Measurements from ENCODE around the gene THAP11. TPM values are rescaled to one million over a fixed set of nuclear protein-coding genes. Genes with fewer than 3 reads are reported as not detected.

The THAP11 gene
- total RNA-seq, 6 donors from 2014 or later, result 28.3 to 66.3 (median 34.3) TPM

DNA sequence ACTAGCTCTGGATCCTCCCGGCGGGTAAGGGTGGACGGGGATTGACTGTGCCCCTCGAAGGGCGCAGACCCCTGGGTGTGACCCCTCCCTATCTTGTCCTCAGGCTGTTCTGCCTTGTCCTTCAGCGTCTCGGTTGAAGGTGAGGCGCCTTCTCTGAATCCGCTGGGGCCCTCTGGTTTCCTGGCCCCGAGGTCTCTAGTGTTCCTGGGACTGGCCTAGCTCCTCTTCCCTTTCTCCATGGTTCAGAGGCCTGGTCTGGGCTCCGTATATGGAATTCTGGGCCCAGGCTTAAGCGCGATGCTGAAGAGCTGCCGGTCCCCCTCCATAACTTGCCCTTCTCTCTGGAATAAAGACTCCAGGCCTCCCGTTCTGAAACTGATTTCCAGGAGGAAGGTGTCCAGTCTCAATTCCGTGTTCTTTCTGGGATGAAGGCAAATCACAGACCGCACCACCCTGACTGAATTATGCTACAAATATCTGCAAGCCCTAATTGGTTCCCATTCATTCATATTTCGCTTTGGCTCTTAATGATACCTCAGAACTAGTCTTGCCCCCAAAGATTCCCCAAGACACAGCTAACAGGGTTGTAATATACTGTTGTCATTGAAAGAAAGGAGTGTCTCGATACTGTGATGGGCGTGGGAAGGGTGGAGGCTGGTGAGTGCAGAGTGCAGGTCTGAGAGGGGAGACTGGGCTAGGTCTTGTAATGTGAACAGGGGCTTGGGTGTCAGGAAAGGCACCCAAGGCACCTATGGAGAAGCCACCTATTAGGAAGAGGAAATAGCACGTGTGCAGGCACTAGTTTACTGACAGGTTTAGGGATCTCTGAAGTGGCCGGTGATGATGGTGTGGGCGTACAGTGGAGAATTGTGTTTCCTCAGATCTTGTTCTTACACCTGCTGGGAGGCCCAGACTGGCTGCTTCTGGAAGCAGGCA is 31.6 kb downstream of the THAP11 start:
- Histone ChIP-seq H3K27me3 (no peaks in the 10 kb centered on the region), H3K4me1 (peaks cover 21 to 34% (median 25%) of the 10 kb centered on the region in 4 donors), H3K9me3 (no peaks in the 10 kb centered on the region), H3K36me3 (peaks cover 15 to 59% (median 43%) of the 10 kb centered on the region in 4 donors), H3K4me3 (peak overlapping the region; percentile 58 to 96 (median 77)), H3K27ac (peak overlapping the region; percentile 80 to 88 (median 84))
- ATAC-seq (ENCODE audit: low FRiP score in 2 of 2) (peak in 1 of 2 donors; percentile 6), DNase-seq (no peak)
- TF ChIP-seq EP300 (IDR thresholded peaks at IDR 0.05) (no peak), POLR2A (IDR thresholded peaks at IDR 0.05) (no peak), POLR2AphosphoS5 (IDR thresholded peaks at IDR 0.05) (no peak)
- TF ChIP-seq, protein P1, sequence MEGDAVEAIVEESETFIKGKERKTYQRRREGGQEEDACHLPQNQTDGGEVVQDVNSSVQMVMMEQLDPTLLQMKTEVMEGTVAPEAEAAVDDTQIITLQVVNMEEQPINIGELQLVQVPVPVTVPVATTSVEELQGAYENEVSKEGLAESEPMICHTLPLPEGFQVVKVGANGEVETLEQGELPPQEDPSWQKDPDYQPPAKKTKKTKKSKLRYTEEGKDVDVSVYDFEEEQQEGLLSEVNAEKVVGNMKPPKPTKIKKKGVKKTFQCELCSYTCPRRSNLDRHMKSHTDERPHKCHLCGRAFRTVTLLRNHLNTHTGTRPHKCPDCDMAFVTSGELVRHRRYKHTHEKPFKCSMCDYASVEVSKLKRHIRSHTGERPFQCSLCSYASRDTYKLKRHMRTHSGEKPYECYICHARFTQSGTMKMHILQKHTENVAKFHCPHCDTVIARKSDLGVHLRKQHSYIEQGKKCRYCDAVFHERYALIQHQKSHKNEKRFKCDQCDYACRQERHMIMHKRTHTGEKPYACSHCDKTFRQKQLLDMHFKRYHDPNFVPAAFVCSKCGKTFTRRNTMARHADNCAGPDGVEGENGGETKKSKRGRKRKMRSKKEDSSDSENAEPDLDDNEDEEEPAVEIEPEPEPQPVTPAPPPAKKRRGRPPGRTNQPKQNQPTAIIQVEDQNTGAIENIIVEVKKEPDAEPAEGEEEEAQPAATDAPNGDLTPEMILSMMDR (IDR thresholded peaks at IDR 0.05), result no peak
- 9 to 20% methylated on average over 14 to 23 of the region's 23 CpGs for WGBS, 2 donors

DNA sequence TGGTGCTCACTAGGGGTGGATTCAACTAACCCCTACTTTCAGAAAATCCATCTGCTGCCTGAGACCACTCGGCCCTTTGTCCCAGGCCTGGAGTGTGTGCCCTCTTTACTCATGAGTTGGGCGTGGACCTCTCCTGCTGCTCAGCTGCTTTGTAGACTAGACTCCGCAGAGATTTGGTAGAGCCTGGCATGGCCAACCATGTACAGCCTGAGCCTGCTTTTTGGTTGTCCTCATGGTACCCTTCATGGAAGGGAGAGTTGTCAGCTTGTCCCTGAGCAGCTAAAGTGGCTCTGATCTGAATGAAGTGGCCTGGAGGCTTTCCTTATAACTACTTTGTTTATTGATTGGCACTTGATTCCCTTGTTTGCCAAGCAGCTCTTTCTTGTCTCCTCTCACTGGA is 32.3 kb downstream of the THAP11 start:
- Histone ChIP-seq H3K9me3 (no peaks in the 10 kb centered on the region), H3K36me3 (peaks cover 18 to 62% (median 46%) of the 10 kb centered on the region in 4 donors), H3K27ac (peak overlapping the region in 1 of 4 donors; percentile 0), H3K27me3 (no peaks in the 10 kb centered on the region), H3K4me3 (peak overlapping the region in 3 of 4 donors; percentile 58 to 82 (median 72)), H3K4me1 (peaks cover 21 to 34% (median 25%) of the 10 kb centered on the region in 4 donors)
- no peak for DNase-seq
- TF ChIP-seq POLR2AphosphoS5 (IDR thresholded peaks at IDR 0.05) (no peak), EP300 (IDR thresholded peaks at IDR 0.05) (no peak), POLR2A (IDR thresholded peaks at IDR 0.05) (no peak)
- TF ChIP-seq, protein P1 (IDR thresholded peaks at IDR 0.05), result no peak
- WGBS, 2 donors, result 33 to 67% methylated on average over 1 to 3 of the region's 3 CpGs
- ATAC-seq (ENCODE audit: low FRiP score in 2 of 2), result no peak

DNA sequence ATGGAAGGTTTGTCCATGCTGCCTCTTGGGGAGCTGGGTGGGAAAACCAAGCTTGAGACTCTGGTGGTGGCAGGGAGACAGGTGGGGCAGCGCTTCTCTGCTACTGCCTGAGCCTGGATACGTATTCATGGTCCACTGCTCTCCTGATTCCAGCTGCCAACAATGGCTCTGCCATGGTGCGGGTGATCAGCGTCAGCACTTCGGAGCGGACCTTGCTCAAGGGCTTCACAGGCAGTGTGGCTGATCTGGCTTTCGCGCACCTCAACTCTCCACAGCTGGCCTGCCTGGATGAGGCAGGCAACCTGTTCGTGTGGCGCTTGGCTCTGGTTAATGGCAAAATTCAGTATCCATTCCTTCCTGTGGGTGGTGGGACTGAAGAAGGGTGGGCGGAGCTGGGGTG is 34.9 kb downstream of the THAP11 start:
- Histone ChIP-seq H3K27ac (no peak overlapping the region), H3K36me3 (peaks cover 44 to 63% (median 60%) of the 10 kb centered on the region in 4 donors), H3K9me3 (no peaks in the 10 kb centered on the region), H3K4me1 (peaks cover 21 to 34% (median 24%) of the 10 kb centered on the region in 4 donors), H3K4me3 (no peak overlapping the region), H3K27me3 (no peaks in the 10 kb centered on the region)
- TF ChIP-seq POLR2AphosphoS5 (IDR thresholded peaks at IDR 0.05) (no peak), POLR2A (IDR thresholded peaks at IDR 0.05) (no peak), EP300 (IDR thresholded peaks at IDR 0.05) (no peak)
- TF ChIP-seq, protein P1 (IDR thresholded peaks at IDR 0.05), result no peak
- DNase-seq (no peak), ATAC-seq (ENCODE audit: low FRiP score in 2 of 2) (no peak)
- 97 to 99% methylated on average over 11 of the region's 11 CpGs for WGBS, 2 donors

DNA sequence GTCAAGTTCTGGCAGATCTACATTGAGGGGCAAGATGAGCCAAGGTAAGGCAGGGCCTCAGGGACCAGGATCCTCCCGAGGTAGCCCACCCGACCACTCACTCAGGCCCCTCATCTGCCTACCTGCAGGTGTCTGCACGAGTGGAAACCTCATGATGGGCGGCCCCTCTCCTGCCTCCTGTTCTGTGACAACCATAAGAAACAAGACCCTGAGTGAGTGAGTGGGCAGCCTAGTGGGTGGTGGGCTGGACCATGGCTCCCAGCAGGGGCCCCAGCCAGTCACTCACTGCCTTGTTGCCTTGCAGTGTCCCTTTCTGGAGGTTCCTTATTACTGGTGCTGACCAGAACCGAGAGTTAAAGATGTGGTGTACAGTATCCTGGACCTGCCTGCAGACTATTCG is 36.1 kb downstream of the THAP11 start:
- 91 to 96% methylated on average over 4 to 6 of the region's 6 CpGs for WGBS, 2 donors
- H3K27me3 ChIP-seq, result no peaks in the 10 kb centered on the region

More for the DNA sequence above, 36.1 kb downstream of the THAP11 start:
- Histone ChIP-seq H3K27ac (no peak overlapping the region), H3K4me1 (peaks cover 16 to 27% (median 18%) of the 10 kb centered on the region in 4 donors), H3K4me3 (no peak overlapping the region), H3K9me3 (no peaks in the 10 kb centered on the region), H3K36me3 (peaks cover 52 to 74% (median 72%) of the 10 kb centered on the region in 4 donors)
- ATAC-seq (ENCODE audit: low FRiP score in 2 of 2), result no peak
- TF ChIP-seq, protein P1 (IDR thresholded peaks at IDR 0.05), result no peak
- no peak for TF ChIP-seq POLR2AphosphoS5 (IDR thresholded peaks at IDR 0.05)
- no peak for TF ChIP-seq POLR2A (IDR thresholded peaks at IDR 0.05)
- TF ChIP-seq EP300 (IDR thresholded peaks at IDR 0.05), result no peak
- DNase-seq, result no peak

Data from upper lobe of left lung (tissue), 6 donors.